Stimulated activated CD4-positive, alpha-beta T cell treated with anti-CD3 and anti-CD28 coated beads, Interleukin-15, amount 100 ng/mL, for 48 hours (primary cell): ENCODE results near the gene MDFI.

Experiments used
- DNase-seq, 2 donors: peaks; one replicate each; pipeline ENCODE4 v3.0.0-alpha.2; 2020; ENCODE audit warnings: low read depth in 2 of 2

MDFI gene

GRCh38 chr6:41638002-41638934 lies at the start of gene MDFI:
Gene MDFI, plus strand, starts transcription at chr6:41638468. Its CDS starts 282 bp downstream, at chr6:41638750.
- no peak for DNase-seq

- no peak for DNase-seq
Measured at GRCh38 chr6:41589223-41589622, 49.0 kb upstream of the MDFI start.

GRCh38 chr6:41589636-41590622 lies 48.3 kb upstream of the MDFI start:
- no peak for DNase-seq

- no peak for DNase-seq
Measured at GRCh38 chr6:41591122-41591521, 47.1 kb upstream of the MDFI start.

GRCh38 chr6:41591859-41592502 lies 46.3 kb upstream of the MDFI start:
- DNase-seq = peak; percentile 58 to 73

- DNase-seq = no peak
Measured at GRCh38 chr6:41593406-41593805, 44.9 kb upstream of the MDFI start.

- no peak for DNase-seq
Measured at GRCh38 chr6:41593839-41594238, 44.4 kb upstream of the MDFI start.

GRCh38 chr6:41594326-41594725 lies 43.9 kb upstream of the MDFI start:
- no peak for DNase-seq

- DNase-seq = no peak
Measured at GRCh38 chr6:41594766-41595165, 43.5 kb upstream of the MDFI start.

GRCh38 chr6:41595166-41595565 lies 43.1 kb upstream of the MDFI start:
- DNase-seq = no peak

- no peak for DNase-seq
Measured at GRCh38 chr6:41596096-41596685, 42.1 kb upstream of the MDFI start.

GRCh38 chr6:41596807-41597206 lies 41.5 kb upstream of the MDFI start:
- no peak for DNase-seq

- no peak for DNase-seq
Measured at GRCh38 chr6:41597246-41598000, 40.8 kb upstream of the MDFI start.

- no peak for DNase-seq
Measured at GRCh38 chr6:41598670-41599014, 39.6 kb upstream of the MDFI start.

- DNase-seq = no peak
Measured at GRCh38 chr6:41599015-41599851, 39.0 kb upstream of the MDFI start.

GRCh38 chr6:41599852-41600445 lies 38.3 kb upstream of the MDFI start:
- DNase-seq = no peak

- no peak for DNase-seq
Measured at GRCh38 chr6:41600499-41601247, 37.6 kb upstream of the MDFI start.

- no peak for DNase-seq
Measured at GRCh38 chr6:41601248-41601549, 37.1 kb upstream of the MDFI start.

GRCh38 chr6:41602422-41602743 lies 35.9 kb upstream of the MDFI start:
- no peak for DNase-seq
